ENCODE data around the gene VAV2.
"Not testable (repeated sequence)": the region's sequence is repeated elsewhere in the genome, so short reads cannot be mapped to it uniquely, and the experiment has no call there.

The VAV2 gene

DNA sequence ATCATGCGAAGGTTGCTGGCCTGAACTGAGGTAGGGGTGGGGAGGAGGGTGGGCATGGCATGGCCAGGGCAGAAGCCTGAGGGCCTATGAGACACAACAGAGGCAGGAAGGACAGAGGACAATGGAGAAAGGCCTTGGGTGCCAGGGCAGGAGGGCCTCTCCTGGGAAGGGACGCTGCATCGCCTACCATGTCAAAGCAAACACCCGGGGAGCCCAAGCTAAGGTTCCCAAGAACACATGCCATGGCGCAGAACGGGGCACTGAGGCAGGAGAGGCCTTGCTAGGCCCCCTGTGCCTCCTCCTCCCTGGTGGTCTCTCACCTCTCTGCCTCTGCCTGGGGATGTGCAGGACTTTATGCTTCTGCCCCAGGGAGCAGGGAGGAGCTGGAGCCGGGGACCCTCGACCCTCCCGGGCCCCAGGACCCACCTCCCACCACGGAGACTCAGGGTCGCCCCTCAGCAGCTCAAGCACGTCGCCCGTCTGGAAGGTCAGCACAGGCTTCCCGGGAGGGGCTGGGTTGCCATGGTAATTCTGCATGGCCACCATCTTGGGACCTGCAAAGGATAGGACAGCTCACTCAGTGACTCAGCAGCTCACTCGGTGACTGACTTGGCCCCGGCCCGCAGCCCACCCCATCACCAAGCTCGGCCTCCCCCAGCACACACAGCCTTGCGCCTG lies 213.6 kb downstream of the VAV2 start:
- DNase-seq = no peak

DNA sequence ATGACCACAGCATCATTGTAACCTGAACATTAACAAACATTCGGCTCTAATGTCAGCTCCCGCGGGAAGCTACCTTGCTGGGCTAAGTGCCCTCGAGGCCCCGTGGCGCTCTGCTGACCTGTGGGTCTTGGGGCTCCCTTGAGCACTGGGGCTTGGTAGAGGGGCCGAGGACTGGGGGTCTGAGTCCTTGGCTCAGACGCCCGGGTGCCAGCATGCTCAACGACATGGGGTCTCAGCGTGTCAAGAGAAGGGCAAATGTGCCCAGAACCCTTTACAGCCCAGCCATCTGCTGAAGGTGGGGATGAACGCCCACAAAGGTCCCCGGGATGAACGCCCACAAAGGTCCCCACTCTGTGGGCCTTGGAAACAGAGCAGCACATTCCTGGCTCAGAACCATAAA lies 214.3 kb downstream of the VAV2 start:
- DNase-seq = no peak

DNA sequence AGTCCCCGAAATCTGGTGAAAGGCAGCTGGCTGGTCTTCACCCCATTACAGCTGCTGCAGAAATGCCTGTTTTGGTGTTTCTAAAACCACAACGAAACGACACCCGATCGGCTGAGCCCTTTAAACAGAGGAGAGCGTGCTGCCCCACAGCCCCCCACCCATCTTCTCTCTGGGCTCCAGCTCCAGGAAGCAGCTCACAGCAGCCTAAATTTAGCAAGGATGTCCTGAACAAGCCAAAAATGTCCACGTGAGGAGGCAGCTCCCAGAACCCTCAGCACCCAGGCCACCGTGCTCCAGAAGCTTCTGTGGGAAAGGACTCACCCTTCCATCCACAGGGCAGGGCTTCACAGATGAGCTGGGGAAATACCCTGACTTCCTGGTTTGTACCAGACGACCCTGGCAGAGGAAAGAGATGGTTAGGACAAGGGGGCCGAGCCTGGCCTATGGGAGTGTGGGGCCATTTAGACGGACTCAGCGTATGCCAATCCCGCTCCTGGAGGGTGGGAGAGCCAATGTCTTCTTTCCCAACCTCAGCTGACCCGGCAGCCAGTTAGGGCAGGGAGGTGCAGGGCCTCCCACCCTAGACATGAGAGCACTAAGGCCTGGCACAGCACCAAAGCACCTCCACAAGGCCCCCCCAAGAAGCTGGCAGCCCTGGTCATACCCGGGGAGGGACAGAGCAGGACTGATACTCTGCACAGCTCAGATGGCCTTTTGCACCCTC lies 214.9 kb downstream of the VAV2 start:
- DNase-seq = no peak

DNA sequence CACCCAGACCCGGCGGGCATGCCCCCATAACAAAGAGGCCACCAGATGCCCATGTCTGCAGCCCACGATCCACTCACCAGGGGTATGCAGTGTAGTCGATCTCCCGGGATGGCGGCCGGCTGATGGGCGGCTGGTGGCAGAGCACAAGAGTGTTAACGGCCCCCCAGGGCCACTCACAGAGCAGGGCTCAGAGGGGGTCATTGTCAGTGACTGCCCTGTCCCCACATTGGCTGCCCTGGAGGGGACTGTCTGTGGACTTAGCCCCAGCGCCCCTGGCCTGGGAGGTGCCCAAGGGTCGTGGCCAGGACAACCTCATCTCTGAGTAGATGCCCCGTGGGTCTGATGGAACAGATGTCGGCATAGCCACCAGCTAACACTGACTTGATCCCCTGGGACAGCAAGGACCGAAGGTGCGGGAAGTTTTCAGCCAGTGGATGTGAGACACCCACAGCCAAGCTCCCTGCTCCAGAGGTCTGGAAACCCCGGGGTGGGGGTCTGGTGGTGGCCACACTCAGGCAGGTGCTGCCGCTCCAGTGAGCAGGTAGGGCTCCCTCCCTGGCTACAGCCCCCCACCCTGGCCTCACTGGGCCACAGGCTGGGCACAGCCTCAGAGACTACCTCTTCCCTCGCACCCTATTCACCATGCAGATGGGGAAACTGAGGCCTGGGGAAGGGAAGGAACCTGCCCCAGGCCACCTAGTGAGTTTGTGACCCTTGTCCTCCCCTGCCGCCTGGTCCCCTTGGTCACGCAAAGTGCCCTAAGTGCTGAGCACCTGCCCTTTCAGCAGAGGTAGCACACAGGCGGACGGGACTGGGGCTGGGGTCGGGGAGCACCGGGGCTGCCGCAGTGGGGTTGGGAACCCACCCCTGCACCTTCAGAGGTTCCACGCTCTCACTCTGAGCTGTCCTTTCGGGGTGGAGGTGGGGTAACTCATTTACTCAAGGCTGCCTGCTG lies 215.9 kb downstream of the VAV2 start:
- DNase-seq = no peak

DNA sequence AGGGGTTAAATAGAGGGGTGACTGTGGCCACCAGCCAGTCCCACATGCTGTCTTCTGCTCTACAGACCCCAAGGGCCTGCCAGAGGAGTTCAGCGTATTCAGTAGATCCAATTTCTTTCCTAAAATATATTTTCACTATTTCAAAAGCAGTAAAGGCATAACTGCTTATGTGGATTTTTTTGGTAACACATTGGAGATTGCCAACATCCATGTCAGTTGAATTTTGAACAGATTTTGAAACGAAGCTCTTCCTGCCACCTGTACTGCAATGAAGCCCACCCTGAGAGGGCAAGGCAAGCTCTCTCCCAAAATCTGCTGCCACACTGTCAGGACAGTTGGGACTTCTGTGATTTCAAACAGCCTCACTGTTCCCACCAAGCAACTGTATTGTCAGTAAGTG lies 216.8 kb downstream of the VAV2 start:
- no peak for DNase-seq

DNA sequence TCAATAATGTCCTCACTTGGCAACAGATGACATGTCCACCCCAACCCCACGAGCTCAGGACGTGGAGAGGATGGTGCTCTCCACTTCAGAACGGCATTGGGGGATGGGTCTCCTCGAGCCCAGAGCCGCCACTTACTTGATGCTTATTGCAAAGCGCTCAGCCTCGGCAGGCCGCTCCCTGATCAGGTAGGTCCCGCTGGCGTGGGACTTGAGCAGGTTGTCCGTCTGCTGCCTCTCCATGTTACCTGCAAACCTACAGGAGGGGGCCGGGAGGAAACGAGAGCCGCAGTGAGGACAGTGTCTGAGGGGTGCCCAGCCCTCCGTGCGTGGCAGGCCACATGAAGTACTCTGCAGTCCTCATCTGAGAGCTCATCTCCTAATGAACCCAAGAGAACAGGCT lies 217.3 kb downstream of the VAV2 start:
- no peak for DNase-seq

DNA sequence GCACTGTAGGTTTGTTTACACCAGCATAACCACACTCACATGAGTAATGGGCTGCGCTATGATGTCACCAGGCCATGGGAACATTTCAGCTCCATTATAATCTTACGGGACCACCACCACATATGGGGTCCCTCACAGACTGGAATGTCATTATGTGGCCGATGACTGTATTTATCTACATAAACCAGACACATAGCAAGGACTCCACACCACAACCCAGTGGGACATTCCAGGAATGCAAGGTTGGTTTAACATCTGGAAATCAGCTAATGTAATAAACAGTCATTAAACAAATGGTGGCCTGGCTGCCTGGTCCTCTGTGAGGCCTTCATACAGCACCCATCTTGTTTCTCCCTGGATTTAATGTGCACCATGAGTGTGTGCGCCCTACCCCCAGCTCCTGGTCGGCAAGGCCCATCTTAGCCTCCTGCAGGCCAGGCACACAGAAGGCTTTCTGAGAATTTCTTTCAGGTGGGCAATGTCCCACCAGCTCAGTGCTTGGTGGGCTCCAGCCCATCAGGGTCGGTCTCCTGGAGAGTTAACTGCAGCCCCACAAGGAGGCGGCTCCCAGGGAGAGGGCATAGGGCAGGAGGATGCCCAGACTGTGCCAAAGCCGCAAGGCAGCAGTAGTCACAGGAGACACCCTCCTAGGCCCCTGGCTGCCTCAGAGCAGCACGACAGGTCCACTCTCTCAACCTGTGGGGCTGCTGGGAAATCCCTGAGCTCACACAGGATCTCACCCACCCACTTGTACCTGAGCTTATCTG lies 218.1 kb downstream of the VAV2 start:
- DNase-seq = no peak

DNA sequence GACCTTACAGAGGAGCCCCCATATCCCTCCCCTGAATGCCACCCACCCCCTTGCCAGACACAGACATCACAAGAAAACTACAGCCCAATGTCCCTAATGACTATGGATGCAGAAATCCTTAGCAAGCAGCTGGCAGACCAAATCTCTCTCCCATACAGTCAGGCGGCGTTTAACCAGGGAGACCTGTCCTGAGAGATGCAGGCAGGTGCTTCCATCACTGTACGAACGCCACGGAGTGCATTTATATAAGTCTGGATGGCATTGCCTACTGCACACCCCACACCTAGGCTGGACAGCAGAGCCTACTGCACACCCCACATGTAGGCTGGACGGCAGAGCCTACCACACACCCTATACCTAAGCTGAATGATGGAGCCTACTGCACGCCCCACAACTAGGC lies 219.5 kb downstream of the VAV2 start:
- DNase-seq = no peak

DNA sequence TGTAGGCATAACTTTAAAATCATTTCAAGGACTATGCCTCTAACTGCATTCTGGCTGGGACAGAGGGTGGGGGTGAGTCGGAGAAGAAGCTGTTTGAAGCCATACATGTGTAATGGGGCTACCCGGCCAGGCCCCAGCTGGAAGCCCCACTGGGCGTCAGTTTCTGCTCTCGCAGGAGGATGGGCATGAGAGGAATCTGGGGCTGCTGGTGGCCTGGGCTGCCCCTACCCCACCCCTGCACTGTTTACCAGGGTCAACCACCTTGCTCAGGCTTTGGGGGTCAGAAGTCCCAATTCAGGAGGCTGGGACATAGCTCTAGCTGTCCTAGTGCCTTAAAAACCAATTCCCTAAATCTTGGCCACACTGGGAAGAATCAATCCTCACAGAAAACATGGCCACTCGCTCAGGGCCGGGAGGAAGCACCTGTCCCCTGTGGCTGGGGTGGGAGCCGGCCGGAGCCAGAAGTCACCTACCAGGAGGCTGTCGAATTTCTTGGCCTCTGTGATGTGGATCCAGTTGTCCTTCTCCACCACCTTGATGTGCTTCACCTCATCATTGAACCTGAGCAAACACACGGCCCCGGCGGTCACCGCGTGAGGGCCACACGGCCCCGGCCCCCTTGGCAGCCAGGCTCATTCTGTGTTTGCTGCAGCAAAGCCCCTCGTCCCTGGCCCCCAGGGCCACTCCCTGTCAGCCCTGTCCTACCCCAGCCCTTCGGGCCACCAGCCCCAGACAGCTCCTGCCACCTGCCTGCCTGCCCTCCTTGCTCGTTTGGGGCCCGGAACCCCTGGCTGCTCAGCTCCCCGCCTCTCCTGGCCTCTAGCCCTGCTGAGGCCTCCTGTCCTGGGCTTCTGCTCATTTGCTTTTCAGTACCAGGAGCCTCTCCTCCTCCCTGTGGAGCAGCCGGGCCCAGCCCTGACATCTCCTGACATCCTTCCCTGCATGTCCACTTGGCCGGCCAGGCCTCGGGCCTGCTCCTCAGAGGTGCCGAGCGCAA lies 220.3 kb downstream of the VAV2 start:
- no peak for DNase-seq

DNA sequence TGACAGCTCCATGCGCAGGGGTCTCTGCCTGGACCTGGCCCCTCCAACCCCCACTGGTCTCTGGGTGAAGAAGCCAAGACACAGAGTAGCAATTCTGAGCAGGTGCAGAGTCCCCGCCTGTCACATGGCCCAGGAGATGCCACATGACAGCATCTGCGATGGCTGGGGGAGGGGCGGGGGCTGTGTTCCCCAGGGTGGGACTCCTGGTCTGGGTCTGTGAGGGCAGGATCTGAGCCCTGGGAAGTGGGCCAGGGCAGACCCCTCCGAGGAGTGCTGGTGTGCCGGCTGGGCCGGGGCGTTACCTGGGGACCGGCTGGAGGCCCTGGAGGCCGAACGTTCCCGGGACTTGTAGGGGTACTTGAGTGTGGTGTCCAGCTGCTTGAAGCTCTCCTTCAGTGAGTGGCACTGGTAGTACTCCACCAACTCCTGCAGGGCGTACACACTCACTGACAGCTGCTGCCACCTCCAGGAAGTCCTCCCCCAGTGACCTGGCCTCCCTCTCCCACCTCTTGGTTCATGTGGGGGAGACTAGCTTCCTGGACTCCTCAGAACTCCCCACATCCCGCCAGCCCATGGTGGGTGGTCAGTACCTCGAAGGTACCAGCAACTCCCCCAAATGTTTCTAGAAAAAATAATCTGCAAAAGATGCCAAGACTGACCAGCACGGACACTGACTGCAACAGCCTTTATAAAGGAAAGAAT lies 221.9 kb downstream of the VAV2 start:
- no peak for DNase-seq

DNA sequence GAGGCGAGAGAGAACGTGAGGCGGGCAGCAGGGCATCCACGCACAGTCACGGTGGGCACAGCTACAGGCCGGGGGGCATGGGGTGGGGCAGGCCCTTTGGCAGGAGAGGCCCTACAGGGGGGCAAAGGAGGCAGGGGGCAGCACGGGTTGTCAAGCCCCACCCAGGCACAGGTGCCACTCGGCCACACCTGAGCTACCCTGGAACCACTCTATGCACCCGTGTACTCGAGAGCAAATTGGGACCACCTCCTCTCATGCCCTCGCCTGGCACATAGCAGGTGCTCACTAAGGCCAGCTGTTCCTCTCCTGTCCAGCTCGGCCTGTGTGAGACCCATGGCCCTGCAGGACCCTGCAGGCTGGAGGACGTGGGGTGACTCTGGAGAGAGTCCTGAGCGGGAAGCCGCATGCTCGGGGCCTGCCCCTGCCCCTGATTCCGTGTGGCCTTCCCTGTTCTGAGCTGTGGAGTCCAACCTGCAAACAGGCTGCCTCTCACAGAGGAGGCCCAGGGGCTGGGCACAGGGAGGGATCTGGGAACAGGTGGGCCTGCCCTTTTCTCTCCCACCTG lies 222.5 kb downstream of the VAV2 start:
- DNase-seq = no peak

DNA sequence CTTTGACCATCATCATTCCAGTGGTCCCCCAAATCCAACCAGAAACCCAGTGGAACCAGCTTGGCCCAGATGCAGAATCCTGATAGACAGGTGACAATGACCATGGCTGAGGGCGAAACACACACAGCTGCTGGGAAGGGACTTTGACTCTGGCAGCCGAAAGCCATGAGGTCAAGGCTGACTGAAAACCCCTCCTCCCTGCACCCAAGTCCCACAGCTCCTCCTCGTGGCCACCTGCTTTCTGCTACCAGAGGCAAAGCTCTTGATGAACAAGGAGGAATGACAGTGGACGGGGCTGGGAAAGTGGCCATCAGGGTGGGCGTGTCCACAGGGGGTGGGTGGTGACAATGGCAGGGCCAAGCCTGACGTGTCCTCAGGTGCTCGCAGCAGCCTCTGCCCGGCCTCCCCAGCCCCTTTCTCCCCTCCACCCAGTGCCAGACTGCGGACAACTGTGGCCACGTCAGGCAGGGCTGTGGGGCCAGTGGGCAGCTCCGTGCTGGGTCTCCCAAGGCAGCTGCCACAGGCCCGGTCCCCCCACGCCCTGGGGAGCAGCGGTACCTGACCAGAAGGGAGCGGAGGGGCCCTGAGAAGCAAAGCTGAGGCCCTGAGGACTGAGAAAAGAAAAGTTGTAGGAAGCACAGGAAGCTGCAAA lies 223.1 kb downstream of the VAV2 start:
- DNase-seq = no peak

DNA sequence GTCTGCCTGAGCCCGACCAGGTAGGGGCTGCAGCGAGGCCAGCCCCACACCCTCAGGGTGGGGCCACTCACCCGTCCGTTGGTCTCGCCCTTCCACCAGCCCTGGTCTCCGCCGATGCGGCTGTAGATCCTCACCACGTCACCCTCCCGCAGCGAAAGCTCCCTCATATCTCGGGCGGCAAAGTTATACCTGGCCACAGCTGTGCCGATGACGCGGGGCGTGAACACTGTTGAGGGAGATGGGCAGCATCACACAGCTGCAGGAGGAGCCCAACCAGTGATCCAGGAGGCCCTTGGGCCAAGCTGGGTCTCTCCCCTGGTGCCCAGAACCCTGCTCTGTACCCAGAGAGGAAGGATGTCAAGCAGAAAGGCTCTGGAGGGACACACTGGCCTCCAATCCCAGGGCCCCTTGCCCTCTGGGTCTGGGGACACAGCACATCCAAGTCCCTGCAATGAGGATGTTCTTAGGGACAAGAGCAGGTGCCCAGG lies 223.7 kb downstream of the VAV2 start:
- no peak for DNase-seq

DNA sequence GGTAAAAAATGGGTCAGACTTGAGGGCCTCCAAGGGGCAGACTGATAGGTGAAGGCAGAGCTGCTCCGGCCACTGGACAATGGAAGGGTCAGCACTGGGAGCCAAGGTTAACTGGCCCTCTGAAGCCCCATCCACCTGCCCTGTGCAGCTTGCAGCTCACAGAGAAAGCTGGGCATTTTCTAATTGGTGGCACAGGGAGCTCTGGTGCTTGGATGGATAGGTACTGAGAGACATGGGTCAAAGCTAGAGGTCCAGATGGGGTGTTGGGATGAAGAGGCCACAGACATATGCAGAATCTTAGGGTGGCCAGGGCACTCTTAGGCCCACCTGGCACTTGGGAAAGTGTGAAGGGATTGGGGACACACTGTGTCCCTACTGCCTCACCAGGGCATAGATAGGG lies 224.5 kb downstream of the VAV2 start:
- no peak for DNase-seq

DNA sequence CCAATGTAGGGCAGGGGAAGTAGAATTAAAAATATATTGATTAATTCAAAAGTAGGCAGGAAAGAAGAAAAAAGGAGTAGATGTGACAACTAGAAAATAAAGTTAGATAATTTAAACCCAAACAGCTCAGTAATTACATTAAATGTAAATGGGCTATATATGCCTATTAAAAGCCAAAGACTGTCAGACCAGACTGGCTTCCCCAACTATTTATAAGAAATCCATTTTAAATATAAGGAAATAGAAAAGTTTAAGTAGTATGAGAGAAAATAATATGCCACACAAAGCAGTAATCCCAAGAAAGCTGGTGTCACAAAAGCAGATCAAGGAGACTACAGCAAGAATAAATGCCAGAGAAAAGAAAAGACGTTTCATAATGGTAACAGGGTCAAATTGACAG lies 225.1 kb downstream of the VAV2 start:
- DNase-seq = no peak

DNA sequence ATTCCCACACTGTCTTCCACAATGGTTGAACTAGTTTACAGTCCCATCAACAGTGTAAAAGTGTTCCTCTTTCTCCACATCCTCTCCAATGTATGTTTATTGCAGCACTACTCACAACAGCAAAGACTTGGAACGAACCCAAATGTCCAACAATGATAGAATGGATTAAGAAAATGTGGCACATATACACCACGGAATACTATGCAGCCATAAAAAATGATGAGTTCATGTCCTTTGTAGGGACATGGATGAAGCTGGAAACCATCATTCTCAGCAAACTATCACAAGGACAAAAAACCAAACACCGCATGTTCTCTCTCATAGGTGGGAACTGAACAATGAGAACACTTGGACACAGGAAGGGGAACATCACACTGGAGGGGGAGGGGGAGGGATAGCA lies 225.9 kb downstream of the VAV2 start:
- not testable (repeated sequence) for DNase-seq

DNA sequence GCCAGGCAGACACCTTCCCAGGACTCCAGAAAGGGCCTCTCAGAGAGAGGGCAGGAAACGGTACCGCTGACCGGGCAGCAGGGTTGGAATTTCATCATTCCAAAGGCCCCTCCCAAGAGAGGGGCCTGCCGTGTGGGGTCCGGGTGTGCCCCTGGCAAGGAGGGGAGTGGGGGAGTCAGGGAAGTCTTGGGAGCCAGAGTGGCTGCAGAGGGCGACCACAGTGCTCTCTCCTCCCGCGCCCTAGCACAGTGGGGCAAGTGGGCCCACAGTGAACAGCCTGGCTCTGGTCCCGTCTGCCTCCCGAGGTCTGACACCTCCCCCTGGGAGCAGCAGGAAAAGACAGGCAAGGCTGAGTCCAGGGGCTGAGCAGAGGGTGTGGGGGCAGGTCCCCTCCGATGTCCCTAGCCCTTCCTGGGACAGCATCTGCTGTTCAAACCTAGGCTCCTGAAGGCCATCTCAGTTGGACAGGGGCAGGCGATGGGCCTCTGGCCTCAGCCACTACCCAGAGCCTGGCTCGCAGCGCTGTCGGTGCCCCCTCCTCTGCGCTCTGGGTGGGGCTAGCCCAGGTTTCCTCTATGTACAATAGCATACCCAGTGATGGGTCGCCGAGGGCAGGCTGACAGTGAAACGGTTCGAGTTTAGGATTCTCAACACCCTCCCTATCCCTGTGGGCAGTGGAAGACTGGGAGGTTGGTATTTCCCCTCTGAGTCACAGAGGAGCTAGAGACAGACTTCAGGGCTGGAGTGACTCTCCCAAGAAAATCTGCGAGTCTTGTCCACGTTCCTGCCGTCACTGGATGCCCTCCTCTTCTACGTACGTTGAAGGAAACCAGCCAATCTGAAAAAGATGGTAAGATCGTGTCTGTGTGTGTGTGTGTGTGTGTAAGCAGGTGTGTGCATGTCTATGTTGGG lies 228.6 kb downstream of the VAV2 start:
- DNase-seq = no peak

DNA sequence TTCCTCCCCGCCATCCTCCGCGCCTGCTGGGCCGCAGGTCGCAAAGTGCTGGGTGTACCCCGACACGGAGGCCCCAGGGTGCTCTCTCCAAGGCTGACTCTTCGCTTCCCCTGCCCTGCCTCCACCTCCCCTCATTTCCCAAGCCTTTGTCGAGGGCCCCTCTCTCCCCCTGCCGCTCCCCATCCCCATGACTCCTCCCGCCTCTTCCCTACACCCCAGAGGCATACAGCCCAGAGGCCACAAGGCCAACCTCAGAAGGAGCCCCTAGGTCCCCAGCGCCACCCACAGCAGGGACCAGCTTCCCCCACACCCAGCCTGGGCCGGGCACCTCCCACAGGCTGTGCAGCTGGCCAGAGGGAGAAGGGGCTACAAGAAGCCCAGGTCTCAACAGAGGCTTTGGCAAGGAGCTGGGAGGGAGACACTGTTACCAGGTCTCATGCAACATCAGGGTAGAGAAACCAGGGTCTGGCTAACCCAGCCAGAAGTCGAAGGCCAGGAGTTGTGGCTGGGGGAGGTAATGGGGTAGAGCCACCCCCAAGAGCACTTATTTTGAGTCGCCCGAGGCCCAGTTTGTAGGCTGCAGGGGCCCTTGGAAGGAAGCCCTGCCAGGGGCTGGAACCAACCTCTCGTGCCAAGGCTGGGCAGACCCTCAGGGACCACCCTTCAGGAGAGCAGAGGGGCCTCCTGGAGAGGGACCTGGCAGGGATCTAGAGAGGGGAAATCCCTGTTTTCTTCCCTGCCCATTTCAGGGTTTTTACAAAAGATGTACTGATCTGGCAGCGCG lies 229.4 kb downstream of the VAV2 start:
- no peak for DNase-seq

All from SW 1271 (cell line).